Ascending aorta (tissue), 2 donors: ENCODE measurements around the gene KAT7. TPM values are rescaled to one million over a fixed set of nuclear protein-coding genes. Genes with fewer than 3 reads are reported as not detected.

Experiments
- DNase-seq, 2 donors: peaks; one replicate each; pipeline ENCODE4 v3.0.0-alpha.2; 2019; ENCODE audit warnings: low spot score in 2 of 2
- H3K27ac ChIP-seq, 2 donors: fragments of 200-600 bp; sonication (generic); one replicate each; pipeline ENCODE4 v1.5.1; 2016 to 2017; ENCODE audit warnings: mild to moderate bottlenecking in 1 of 2
- H3K27me3 ChIP-seq: fragments of 200-600 bp; sonication (generic); one replicate; pipeline ENCODE4 v1.5.1; 2017
- H3K36me3 ChIP-seq, 2 donors: fragments of 200-600 bp; sonication (generic); one replicate each; pipeline ENCODE4 v1.5.1; 2016
- H3K4me1 ChIP-seq, 2 donors: fragments of 200-600 bp; sonication (generic); one replicate each; pipeline ENCODE4 v1.5.1; 2016 to 2017; ENCODE audit warnings: mild to moderate bottlenecking in 1 of 2
- H3K4me3 ChIP-seq, 2 donors: fragments of 200-600 bp; sonication (generic); one replicate each; pipeline ENCODE4 v1.5.1; 2016 to 2017; ENCODE audit warnings: mild to moderate bottlenecking in 1 of 2
- H3K9me3 ChIP-seq, 2 donors: fragments of 200-600 bp; sonication (generic); one replicate each; pipeline ENCODE4 v1.5.1; 2016
- intact Hi-C: fragments of 100-400 bp; cut with DNase I; formaldehyde crosslinking; loops from one replicate; pipeline ENCODE4 v1.15.1; 2023
- total RNA-seq: library from RNA; depleted of rRNA; stranded (reverse); fragments of >200 nt; gene quantifications from one replicate; pipeline ENCODE4 v1.1.0, GENCODE V29; 2016
- TF ChIP-seq, protein P1 (sequence below), 3 experiments: fragments of 200-600 bp in 2 of 3; fragments of 450-650 bp in 1 of 3; sonication (generic) in 2 of 3; IDR thresholded peaks; one replicate each; pipeline ENCODE4 v1.5.1; 2016 to 2019; ENCODE audit warnings: antibody characterized with exemption in 3 of 3, mild to moderate bottlenecking in 1 of 3, moderate library complexity in 1 of 3

KAT7 gene
- total RNA-seq, 1 donor from 2014 or later = 46.6 TPM

DNA sequence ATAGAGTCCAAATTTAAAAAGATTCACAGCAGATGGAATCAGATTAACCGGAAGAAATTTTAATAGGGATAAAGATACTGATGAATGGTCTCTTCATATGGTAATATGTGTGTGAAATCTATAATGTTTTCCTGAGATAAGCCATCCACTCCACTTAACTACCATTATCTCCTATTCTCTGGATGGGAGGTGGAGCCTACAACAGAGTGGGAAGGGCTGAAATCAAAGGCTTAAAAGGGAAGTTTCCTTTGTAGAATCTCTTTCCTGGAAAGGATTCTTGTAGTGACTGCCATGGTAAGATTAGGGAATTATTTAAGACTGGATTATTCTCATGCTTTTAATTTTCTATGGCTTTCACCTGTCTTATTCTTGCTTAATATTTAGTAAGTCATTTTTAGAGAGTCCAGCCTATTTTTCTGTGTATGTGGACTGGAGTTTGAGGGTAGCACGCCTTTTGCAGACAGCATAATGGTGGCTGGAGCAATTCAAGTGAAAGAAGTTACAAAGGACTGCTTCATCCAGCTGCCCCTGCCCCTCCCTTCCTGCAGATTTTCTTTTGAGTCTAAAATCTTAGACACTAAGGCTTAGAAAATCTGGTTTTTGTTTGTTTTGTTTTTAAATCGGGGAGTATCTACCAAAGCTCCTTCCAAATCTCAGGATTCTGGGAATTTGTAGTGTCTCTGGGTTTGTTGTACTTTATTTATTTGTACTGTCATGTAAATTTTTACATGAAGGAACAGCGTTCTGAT is 26.5 kb downstream of the KAT7 start:
- TF ChIP-seq, protein P1, sequence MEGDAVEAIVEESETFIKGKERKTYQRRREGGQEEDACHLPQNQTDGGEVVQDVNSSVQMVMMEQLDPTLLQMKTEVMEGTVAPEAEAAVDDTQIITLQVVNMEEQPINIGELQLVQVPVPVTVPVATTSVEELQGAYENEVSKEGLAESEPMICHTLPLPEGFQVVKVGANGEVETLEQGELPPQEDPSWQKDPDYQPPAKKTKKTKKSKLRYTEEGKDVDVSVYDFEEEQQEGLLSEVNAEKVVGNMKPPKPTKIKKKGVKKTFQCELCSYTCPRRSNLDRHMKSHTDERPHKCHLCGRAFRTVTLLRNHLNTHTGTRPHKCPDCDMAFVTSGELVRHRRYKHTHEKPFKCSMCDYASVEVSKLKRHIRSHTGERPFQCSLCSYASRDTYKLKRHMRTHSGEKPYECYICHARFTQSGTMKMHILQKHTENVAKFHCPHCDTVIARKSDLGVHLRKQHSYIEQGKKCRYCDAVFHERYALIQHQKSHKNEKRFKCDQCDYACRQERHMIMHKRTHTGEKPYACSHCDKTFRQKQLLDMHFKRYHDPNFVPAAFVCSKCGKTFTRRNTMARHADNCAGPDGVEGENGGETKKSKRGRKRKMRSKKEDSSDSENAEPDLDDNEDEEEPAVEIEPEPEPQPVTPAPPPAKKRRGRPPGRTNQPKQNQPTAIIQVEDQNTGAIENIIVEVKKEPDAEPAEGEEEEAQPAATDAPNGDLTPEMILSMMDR (IDR thresholded peaks at IDR 0.05) = no peak
- intact Hi-C loops = no loop called here
- H3K27me3 ChIP-seq = no peaks in the 10 kb centered on the region
- DNase-seq = no peak
- H3K9me3 ChIP-seq = no peaks in the 10 kb centered on the region
- H3K36me3 ChIP-seq = peaks cover 62 to 78% of the 10 kb centered on the region in 2 donors
- H3K4me1 ChIP-seq = peaks cover 0 to 7% of the 10 kb centered on the region in 2 donors
- H3K27ac ChIP-seq = peak overlapping the region; percentile 41 to 48
- no peak overlapping the region for H3K4me3 ChIP-seq

DNA sequence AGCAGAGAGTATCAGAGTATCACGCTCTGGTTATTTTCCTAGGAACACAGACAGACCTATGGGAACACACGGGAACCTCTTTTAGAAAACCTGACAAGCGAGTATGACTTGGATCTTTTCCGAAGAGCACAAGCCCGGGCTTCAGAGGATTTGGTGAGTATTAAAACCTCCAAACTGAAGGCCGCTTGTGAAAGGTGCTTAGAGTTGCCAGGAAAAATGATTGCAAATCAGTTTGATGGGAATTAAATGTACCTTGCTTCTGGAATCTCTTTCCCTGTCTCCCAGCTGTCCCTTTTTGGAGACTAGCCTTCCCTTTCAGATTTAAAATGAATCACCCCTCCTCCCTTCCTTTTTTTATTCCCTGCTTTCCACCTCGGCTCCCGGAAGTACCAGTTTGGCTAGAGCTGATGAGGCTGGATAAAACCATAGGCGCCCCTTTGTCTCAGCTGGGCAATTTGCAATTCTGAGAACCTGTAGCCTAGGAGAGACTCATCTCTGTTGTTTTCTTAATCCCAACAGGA is 27.3 kb downstream of the KAT7 start:
- peaks cover 0 to 7% of the 10 kb centered on the region in 2 donors for H3K4me1 ChIP-seq
- no peaks in the 10 kb centered on the region for H3K27me3 ChIP-seq
- TF ChIP-seq, protein P1 (IDR thresholded peaks at IDR 0.05) = no peak
- H3K27ac ChIP-seq = peak overlapping the region; percentile 35 to 41
- H3K9me3 ChIP-seq = no peaks in the 10 kb centered on the region
- no peak for DNase-seq
- H3K4me3 ChIP-seq = no peak overlapping the region
- peaks cover 53 to 70% of the 10 kb centered on the region in 2 donors for H3K36me3 ChIP-seq
- intact Hi-C loops = no loop called here

DNA sequence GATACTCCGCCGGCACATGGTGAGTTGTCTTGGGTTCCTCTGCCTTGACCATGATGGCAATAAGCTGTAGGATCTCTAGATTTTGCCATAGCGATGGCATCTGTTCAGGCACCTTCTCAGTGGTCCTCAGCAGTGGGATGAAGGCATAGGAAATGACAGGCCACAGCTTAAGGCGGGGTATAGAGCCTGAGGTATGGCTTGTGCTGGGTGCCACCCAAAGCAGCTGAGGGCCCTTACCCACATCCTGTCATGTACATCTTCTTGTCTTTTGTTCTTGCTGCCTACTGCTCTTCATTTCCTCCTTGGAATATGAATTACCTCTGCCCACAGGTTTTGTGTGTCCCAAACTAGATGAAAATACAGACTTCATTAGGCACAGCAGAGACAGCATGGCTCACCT is 29.5 kb downstream of the KAT7 start:
- no peak overlapping the region for H3K27ac ChIP-seq
- no peak for DNase-seq
- no peak overlapping the region for H3K4me3 ChIP-seq
- peaks cover 0 to 7% of the 10 kb centered on the region in 2 donors for H3K4me1 ChIP-seq
- H3K36me3 ChIP-seq = peaks cover 58 to 70% of the 10 kb centered on the region in 2 donors
- TF ChIP-seq, protein P1 (IDR thresholded peaks at IDR 0.05) = no peak
- no peaks in the 10 kb centered on the region for H3K9me3 ChIP-seq
- H3K27me3 ChIP-seq = no peaks in the 10 kb centered on the region
- intact Hi-C loops = no loop called here

DNA sequence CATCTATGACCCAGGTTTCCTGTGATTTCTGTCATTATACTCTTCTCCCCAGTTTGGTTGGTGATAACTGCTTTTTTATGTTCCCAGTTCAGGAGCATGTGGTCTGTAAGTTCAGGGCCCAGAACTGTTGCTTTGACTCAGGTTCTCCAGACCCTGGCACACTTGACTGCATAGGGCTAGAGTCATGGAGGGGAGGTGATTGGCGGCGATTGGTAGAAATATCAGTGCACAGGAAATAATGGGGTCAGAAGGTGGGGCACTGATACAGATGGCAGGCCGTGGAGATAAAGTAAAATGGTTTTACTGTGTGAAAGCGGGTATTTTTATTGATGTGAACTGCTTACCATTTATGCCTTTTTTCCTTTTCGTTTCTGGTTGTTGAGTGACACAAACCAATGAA is 30.7 kb downstream of the KAT7 start:
- TF ChIP-seq, protein P1 (IDR thresholded peaks at IDR 0.05) = no peak
- H3K27me3 ChIP-seq = no peaks in the 10 kb centered on the region
- DNase-seq = no peak
- peaks cover 0 to 3% of the 10 kb centered on the region in 2 donors for H3K4me1 ChIP-seq
- no peak overlapping the region for H3K27ac ChIP-seq
- intact Hi-C loops = no loop called here
- H3K9me3 ChIP-seq = no peaks in the 10 kb centered on the region
- no peak overlapping the region for H3K4me3 ChIP-seq
- H3K36me3 ChIP-seq = peaks cover 61 to 73% of the 10 kb centered on the region in 2 donors

DNA sequence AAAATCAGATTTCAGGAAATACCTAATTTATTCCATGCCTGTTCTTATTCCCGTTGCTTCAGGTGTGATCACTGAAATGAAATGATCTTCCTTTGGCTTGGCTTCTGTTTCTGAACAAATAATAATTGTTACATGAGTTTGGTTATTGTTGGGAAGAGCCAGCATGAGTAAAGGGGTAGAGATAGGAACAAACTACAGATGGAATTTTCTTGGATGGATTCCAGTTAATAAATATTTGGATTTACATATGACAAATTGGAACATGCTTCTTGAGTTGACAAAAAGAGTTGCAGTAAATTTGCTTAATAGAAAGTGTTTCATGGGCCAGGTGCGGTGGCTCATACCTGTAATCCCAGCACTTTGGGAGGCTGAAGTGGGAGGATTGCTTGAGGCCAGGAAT is 31.2 kb downstream of the KAT7 start:
- no peaks in the 10 kb centered on the region for H3K9me3 ChIP-seq
- DNase-seq = no peak
- no peak overlapping the region for H3K27ac ChIP-seq
- H3K4me1 ChIP-seq = peaks cover 0 to 2% of the 10 kb centered on the region in 2 donors
- H3K4me3 ChIP-seq = no peak overlapping the region
- H3K27me3 ChIP-seq = no peaks in the 10 kb centered on the region
- TF ChIP-seq, protein P1 (IDR thresholded peaks at IDR 0.05) = no peak
- peaks cover 66 to 79% of the 10 kb centered on the region in 2 donors for H3K36me3 ChIP-seq
- intact Hi-C loops = no loop called here
